Measurements from ENCODE around the gene KLK11.
"Not testable (repeated sequence)": the region's sequence is repeated elsewhere in the genome, so short reads cannot be mapped to it uniquely, and the experiment has no call there.

KLK11 gene

GRCh38 chr19:51002542-51003311 is 23.7 kb downstream of the KLK11 start:
- DNase-seq = peak in 1 of 2 donors; percentile 44

DNA sequence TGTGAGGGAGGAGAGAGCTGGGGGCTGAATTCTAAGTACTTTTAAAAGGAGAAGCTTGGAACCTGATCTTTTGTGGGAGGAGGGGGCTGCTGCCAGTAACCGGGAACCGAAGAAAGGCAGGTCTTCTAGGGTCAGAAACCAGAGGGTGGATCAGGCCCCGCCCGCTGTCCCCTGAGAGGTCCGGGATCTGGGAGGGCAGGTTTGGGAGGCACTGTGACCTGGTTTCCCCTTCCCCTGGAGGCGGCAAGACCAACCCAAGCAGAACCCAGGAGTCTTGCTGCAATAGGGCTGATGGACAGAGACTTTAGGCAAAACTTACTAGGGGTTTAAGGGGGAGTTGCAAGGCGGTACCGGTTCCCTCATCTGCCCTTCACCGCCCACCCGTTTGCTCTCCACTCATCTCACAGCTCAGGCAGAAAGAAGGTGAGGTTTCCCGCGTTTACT is 24.3 kb downstream of the KLK11 start:
- no peak for DNase-seq

DNA sequence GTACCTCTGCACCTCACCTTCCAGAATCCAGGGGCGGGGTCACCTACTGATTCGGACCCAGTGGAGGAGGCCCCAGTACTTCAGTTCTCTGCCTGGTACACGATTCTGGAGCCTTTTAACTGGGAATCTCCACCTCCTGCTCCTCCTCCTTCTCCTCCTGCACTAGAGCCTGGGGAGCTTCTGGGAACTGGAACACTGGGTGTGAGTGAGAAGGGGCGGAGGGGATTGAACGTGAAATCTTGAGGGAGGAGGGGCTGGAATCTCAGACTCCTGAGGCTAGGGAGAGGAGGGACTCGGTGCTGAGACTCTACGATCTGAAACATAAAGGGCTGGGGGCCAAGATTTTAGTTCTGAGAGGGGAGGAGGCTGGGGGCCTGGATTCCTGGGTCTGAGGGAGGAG is 24.9 kb downstream of the KLK11 start, which contains the start of gene KLK8:
Gene KLK8 (minus strand): TSS at position 90 of the 400 bp plus-strand sequence. CDS start 437 bp downstream, outside the sequence.
- DNase-seq = no peak

DNA sequence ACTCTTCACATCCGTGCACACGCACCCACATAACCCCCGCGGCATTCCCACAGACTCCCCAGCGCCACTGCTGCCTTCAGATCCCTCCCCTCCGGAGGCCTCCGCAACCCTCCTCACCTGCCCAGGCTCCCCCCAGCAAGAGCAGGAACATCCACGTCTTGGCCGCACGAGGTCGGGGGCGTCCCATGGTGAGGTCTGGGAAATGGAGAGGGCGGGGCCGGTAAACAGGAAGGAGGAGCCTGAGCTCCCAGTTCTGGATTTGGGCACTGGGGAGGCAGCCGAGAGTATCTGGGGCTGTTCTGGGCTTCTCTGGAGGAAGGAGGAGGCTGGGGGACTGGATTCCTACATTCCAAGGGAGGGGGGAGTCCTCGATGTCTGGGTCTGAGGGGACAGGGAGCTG is 25.4 kb downstream of the KLK11 start:
- no peak for DNase-seq

DNA sequence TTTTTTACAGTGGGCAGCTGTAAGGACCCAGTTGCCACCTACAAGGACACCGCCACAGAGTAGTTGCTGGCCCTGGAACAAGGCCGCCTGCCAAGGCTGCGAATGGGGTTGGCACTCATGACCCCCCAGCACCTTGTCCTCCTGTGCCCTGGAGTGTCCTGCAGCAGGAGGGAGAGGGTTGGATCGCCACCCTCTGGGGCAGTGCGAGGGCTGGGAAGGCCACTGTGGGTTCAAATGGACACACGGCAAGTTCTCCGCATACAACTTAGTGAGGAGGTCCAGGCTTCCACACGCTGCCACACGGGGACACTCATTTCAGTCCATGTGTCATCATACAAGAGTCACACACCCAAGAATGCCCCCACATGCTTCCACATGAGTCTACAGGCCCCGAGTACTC is 26.0 kb downstream of the KLK11 start:
- no peak for DNase-seq

DNA sequence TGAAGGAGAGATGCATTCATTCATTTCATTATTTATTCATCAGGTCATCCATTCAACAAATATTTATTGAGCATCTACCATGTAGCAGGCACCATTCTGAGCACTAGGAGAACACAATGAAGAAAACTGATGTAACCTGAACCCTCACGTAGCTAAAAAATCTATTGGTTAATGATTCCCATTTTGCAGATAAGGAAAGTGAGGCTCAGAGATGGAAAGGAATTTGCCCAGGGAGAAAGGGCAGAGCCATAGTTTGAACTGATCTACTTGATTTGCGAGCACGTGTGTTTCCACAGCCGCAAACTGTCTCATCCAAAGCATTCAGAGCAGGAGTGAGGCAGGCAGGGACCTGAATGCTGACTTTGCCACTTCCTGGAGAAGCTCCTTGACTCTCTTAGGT is 27.7 kb downstream of the KLK11 start:
- DNase-seq = no peak

DNA sequence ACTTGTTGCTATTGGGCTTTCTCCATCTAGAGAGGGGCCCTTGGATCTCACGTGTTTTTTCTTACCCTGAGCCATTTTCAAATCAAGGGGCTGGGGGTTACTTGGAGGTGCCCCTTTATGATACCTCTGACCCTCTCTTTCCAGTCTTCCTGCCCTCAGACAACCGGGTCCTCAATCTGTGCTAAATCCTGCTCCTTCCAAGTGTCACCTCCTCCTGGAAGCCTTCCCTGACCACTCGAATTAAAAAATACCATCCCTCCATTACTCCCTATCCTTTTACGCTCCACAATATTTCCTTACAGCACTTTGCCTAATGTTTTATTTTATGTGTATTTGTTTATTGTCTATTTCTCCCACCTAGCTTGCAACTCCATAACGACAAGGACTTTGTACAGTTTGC is 28.4 kb downstream of the KLK11 start:
- DNase-seq = no peak

DNA sequence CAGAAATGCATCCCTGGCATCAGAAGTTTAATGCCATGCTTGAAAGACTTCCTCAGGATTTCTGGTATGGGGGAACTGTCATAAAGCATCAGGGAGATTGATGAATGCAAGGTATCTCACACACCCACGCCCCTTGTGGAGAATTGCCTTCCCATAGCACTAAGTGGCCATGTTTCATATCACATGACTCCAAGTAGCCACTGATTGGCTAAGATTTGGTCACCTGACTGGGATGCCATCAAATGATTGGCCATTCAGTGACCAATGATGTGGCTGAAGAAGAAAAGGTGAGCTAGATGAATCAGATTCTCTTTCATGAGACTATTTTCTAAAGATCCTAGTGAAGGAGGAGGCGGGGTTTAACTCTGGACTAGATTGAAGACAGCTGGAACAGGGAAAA is 32.3 kb downstream of the KLK11 start:
- DNase-seq = no peak

- no peak for DNase-seq
Observed at GRCh38 chr19:50992666-50993035, 33.8 kb downstream of the KLK11 start.

- DNase-seq = not testable (repeated sequence)
Observed at GRCh38 chr19:50984416-50984815, 42.0 kb downstream of the KLK11 start.

DNA sequence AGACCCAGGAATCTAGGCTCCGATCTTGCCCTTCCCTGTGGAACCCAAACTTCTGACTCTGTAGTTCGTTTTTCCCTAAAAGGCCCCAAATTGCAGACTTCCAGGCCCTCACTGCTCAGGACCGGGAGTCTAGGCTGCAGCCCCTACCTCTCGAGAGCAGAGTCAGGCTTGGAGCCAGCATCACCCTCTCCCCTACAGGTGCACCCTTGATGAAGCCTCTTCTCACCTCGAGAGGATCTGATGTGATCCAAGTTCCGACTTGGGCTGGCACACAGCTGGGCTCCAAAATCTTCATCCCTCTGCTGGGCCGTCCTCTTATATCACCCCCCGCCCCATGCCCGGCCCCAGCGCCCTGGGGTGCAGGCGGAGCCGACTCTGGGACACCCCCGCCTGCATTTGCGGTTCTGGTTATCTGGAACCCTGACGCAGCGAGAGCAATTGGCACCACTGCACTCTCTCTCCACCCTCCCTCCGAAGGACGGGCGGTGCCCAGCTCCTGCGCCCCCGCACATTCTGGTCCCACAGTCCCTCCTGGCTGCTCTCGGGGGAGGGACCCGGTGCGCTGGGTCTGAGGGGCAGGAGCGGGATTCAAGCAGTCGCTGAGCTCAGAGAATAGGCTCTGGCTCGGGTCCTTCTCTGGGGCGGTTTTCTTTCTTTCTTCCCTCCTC is 42.7 kb downstream of the KLK11 start, which contains the start of gene KLK7:
Gene KLK7 (minus strand): TSS at position 293 of the 668 bp plus-strand sequence. CDS start 1,518 bp downstream, outside the sequence.
- DNase-seq = no peak

DNA sequence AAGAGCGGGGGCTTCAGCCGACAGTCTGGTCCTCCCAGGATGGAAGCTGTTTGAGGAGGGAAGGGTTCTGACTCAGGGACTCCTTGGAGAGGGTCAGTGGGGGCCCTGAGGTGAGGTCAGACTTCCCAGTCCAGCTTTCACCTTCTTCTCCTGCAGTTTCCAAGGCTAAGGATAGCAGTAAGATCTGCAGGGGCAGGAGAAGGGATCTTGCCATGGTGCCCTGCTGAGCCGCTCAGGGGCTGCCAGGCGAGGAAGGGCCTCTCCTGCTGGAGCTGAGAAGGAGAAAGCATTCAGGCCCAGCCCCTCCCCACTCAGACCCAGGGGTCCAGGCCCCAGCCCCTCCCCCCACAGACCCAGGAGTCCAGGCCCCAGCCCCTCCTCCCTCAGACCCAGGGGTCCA is 44.2 kb downstream of the KLK11 start:
- no peak for DNase-seq

DNA sequence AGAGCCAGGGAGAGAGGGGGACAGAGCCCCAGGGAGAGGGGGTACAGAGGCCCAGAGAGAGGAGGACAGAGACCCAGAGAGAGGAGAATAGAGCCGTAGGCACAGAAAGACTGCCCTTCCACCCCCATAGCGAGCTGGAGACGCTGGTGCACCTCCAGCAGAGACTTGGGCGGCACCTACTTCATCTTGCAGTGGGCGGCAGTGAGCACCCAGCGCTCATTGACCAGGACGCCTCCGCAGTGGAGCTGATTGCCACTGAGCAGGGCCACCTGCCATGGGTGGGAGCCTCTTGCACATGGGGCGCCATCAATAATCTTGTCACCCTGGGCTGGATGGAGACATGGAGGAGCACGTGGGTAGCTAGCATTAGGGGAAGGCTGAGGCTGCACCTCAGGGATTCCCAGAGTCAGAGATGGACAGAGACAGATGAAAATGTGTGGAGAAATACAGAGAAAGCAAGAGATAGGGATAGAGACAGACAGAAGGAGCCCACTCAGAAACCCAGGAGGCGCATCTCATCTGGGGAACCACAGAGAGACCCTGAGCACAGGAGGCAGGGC is 44.7 kb downstream of the KLK11 start:
- DNase-seq = no peak

- no peak for DNase-seq
Observed at GRCh38 chr19:50980208-50980607, 46.2 kb downstream of the KLK11 start.

DNA sequence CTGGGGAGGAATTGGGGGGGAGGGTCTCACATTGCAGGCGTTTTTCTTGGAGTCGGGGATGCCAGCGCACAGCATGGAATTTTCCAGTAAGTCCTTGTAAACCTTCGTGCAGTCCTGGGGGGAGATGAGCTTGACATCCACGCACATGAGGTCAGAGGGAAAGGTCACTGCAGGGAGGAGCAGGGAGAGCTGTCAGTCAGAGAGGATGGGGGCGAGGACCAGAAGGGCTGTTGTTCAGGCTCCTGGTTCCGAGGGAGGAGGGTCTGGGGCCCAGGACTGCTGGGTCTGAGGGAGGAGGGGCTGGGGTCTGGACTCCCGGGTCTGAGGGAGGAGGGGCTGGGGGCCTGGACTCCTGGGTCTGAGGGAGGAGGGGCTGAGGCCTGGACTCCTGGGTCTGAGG is 46.7 kb downstream of the KLK11 start:
- DNase-seq = no peak

- no peak for DNase-seq
Observed at GRCh38 chr19:50978772-50979390, 47.5 kb downstream of the KLK11 start.

GRCh38 chr19:50977626-50978025 is 48.8 kb downstream of the KLK11 start:
- DNase-seq = no peak

GRCh38 chr19:50975766-50976165 is 50.6 kb downstream of the KLK11 start:
- DNase-seq = no peak

- DNase-seq = no peak
Observed at GRCh38 chr19:50974702-50975556, 51.5 kb downstream of the KLK11 start.

- no peak for DNase-seq
Observed at GRCh38 chr19:50972795-50973376, 53.5 kb downstream of the KLK11 start.

Measured in stimulated activated CD4-positive, alpha-beta T cell treated with anti-CD3 and anti-CD28 coated beads, Interleukin-2, amount 100 ng/mL, for 24 hours (primary cell).